ENCODE data around the gene ZMYND11. TPM values are rescaled to one million over a fixed set of nuclear protein-coding genes. Genes with fewer than 3 reads are reported as not detected.

ZMYND11 gene
- polyA plus RNA-seq, 3 donors = 7.0 to 11.8 (median 8.8) TPM

GRCh38 chr10:91313-91712 is 43.9 kb upstream of the ZMYND11 start:
- Mint-ChIP-seq H3K4me1 (no peaks in the 10 kb centered on the region), H3K9me3 (peaks cover 5 to 18% (median 11%) of the 10 kb centered on the region in 7 donors), H3K27me3 (ENCODE audit: low read depth in 3 of 3) (peaks cover 3 to 7% (median 3%) of the 10 kb centered on the region in 3 donors), H3K4me3 (no peak overlapping the region), H3K36me3 (no peaks in the 10 kb centered on the region), H3K27ac (no peak overlapping the region)
- Histone ChIP-seq H3K27me3 (ENCODE audit: control insufficient read depth in 2 of 2, insufficient read depth in 2 of 2, low read length in 2 of 2) (no peaks in the 10 kb centered on the region), H3K4me3 (replicated peaks in 1 of 3; ENCODE audit: low read depth in 2 of 3, low read length in 3 of 3) (no peak overlapping the region), H3K79me2 (ENCODE audit: insufficient read depth, low read length) (no peaks in the 10 kb centered on the region), H3K9me3 (replicated peaks in 1 of 2; ENCODE audit: control insufficient read depth in 1 of 2, insufficient read depth in 1 of 2, low read length in 2 of 2) (peaks cover 12 to 13% of the 10 kb centered on the region in 2 donors), H2AFZ (ENCODE audit: insufficient read depth, low read depth, low read length, poor library complexity, severe bottlenecking) (no peak overlapping the region), H3K4me1 (ENCODE audit: control insufficient read depth in 1 of 2, insufficient read depth in 2 of 2, low read length in 2 of 2) (no peaks in the 10 kb centered on the region), H3K4me2 (replicated peaks; ENCODE audit: extremely low read depth, low read length, poor library complexity, severe bottlenecking) (no peak overlapping the region), H4K20me1 (ENCODE audit: insufficient read depth, low read length) (no peaks in the 10 kb centered on the region), H3K9ac (ENCODE audit: insufficient read depth, low read length, poor library complexity, severe bottlenecking) (no peak overlapping the region), H3K36me3 (replicated peaks in 1 of 2; ENCODE audit: control insufficient read depth in 1 of 2, insufficient read depth in 2 of 2, low read length in 2 of 2) (no peaks in the 10 kb centered on the region), H3K27ac (ENCODE audit: low read depth in 1 of 2, low read length in 2 of 2) (no peak overlapping the region)
- 97% methylated on average over 7 of the region's 8 CpGs for WGBS (ENCODE audit: insufficient coverage)
- DNase-seq = no peak
- no peak for TF ChIP-seq CTCF (IDR thresholded peaks at IDR 0.05)
- intact Hi-C loops (cut with micrococcal nuclease) = no loop called here

GRCh38 chr10:92153-92552 is 43.1 kb upstream of the ZMYND11 start:
- H3K27ac Mint-ChIP-seq = no peak overlapping the region
- intact Hi-C loops (cut with micrococcal nuclease) = no loop called here
- no peak overlapping the region for H2AFZ ChIP-seq (ENCODE audit: insufficient read depth, low read depth, low read length, poor library complexity, severe bottlenecking)
- H3K4me2 ChIP-seq (replicated peaks; ENCODE audit: extremely low read depth, low read length, poor library complexity, severe bottlenecking) = no peak overlapping the region
- H3K4me3 Mint-ChIP-seq = no peak overlapping the region
- H3K79me2 ChIP-seq (ENCODE audit: insufficient read depth, low read length) = no peaks in the 10 kb centered on the region
- H3K27ac ChIP-seq (ENCODE audit: low read depth in 1 of 2, low read length in 2 of 2) = no peak overlapping the region
- no peak overlapping the region for H3K4me3 ChIP-seq (replicated peaks in 1 of 3; ENCODE audit: low read depth in 2 of 3, low read length in 3 of 3)
- no peaks in the 10 kb centered on the region for H3K27me3 ChIP-seq (ENCODE audit: control insufficient read depth in 2 of 2, insufficient read depth in 2 of 2, low read length in 2 of 2)
- H3K9me3 ChIP-seq (replicated peaks in 1 of 2; ENCODE audit: control insufficient read depth in 1 of 2, insufficient read depth in 1 of 2, low read length in 2 of 2) = peaks cover 17 to 20% of the 10 kb centered on the region in 2 donors
- no peaks in the 10 kb centered on the region for H3K36me3 Mint-ChIP-seq
- no peaks in the 10 kb centered on the region for H3K4me1 ChIP-seq (ENCODE audit: control insufficient read depth in 1 of 2, insufficient read depth in 2 of 2, low read length in 2 of 2)
- no peaks in the 10 kb centered on the region for H3K4me1 Mint-ChIP-seq
- no peak for TF ChIP-seq CTCF (IDR thresholded peaks at IDR 0.05)
- H3K9ac ChIP-seq (ENCODE audit: insufficient read depth, low read length, poor library complexity, severe bottlenecking) = no peak overlapping the region
- H3K9me3 Mint-ChIP-seq = peaks cover 8 to 24% (median 15%) of the 10 kb centered on the region in 7 donors
- 97% methylated on average over 3 of the region's 4 CpGs for WGBS (ENCODE audit: insufficient coverage)
- H3K36me3 ChIP-seq (replicated peaks in 1 of 2; ENCODE audit: control insufficient read depth in 1 of 2, insufficient read depth in 2 of 2, low read length in 2 of 2) = no peaks in the 10 kb centered on the region
- no peaks in the 10 kb centered on the region for H4K20me1 ChIP-seq (ENCODE audit: insufficient read depth, low read length)
- DNase-seq = no peak
- peaks cover 0 to 7% (median 3%) of the 10 kb centered on the region in 3 donors for H3K27me3 Mint-ChIP-seq (ENCODE audit: low read depth in 3 of 3)
